Stimulated activated CD8-positive, alpha-beta memory T cell treated with anti-CD3 and anti-CD28 coated beads, Interleukin-4, amount 100 ng/mL, for 24 hours (primary cell): ENCODE measurements around the gene EEFSEC.
"Not testable (repeated sequence)": the region's sequence is repeated elsewhere in the genome, so short reads cannot be mapped to it uniquely, and the experiment has no call there.

Experiments used
- DNase-seq: peaks from one replicate; pipeline ENCODE4 v3.0.0-alpha.2; 2020; ENCODE audit warnings: low read depth

EEFSEC gene

GRCh38 chr3:128152419-128153155 lies 694 bp upstream of the EEFSEC start:
- no peak for DNase-seq

- DNase-seq: not testable (repeated sequence)
These were observed 1.1 kb downstream of the EEFSEC start for GRCh38 chr3:128154354-128154753.

GRCh38 chr3:128155616-128156360 lies 2.5 kb downstream of the EEFSEC start:
- no peak for DNase-seq

GRCh38 chr3:128160661-128161060 lies 7.4 kb downstream of the EEFSEC start:
- no peak for DNase-seq

GRCh38 chr3:128163432-128163831 lies 10.2 kb downstream of the EEFSEC start:
- no peak for DNase-seq

- no peak for DNase-seq
These were observed 13.7 kb downstream of the EEFSEC start for GRCh38 chr3:128166971-128167453.

GRCh38 chr3:128167646-128167972 lies 14.3 kb downstream of the EEFSEC start:
- DNase-seq: no peak

GRCh38 chr3:128167973-128168674 lies 14.8 kb downstream of the EEFSEC start:
- no peak for DNase-seq

- DNase-seq: no peak
These were observed 15.6 kb downstream of the EEFSEC start for GRCh38 chr3:128168836-128169235.

GRCh38 chr3:128170866-128171516 lies 17.7 kb downstream of the EEFSEC start:
- DNase-seq: no peak

- DNase-seq: no peak
These were observed 19.9 kb downstream of the EEFSEC start for GRCh38 chr3:128173200-128173599.

- no peak for DNase-seq
These were observed 20.6 kb downstream of the EEFSEC start for GRCh38 chr3:128173849-128174248.

GRCh38 chr3:128174675-128175590 lies 21.7 kb downstream of the EEFSEC start:
- DNase-seq: no peak

GRCh38 chr3:128175768-128176167 lies 22.5 kb downstream of the EEFSEC start:
- DNase-seq: no peak

GRCh38 chr3:128176276-128176833 lies 23.1 kb downstream of the EEFSEC start:
- DNase-seq: no peak

- DNase-seq: no peak
These were observed 24.6 kb downstream of the EEFSEC start for GRCh38 chr3:128177865-128178264.

GRCh38 chr3:128178782-128179483 lies 25.7 kb downstream of the EEFSEC start:
- no peak for DNase-seq

- DNase-seq: no peak
These were observed 26.2 kb downstream of the EEFSEC start for GRCh38 chr3:128179484-128179819.

- no peak for DNase-seq
These were observed 27.2 kb downstream of the EEFSEC start for GRCh38 chr3:128180436-128180835.

- no peak for DNase-seq
These were observed 27.6 kb downstream of the EEFSEC start for GRCh38 chr3:128180913-128181312.
